OCI-LY1 (cell line): ENCODE results near the gene BTBD7.

Source experiments
- H2AFZ ChIP-seq: fragments of 200-600 bp; sonication (generic), shearing (Covaris generic); 2 replicates; pipeline ENCODE4 v1.6.0; 2014; ENCODE audit warnings: antibody characterized with exemption, mild to moderate bottlenecking, low read length
- H3F3A ChIP-seq: fragments of 200-600 bp; sonication (generic), shearing (Covaris generic); 2 replicates; pipeline ENCODE4 v1.6.0; 2014; ENCODE audit warnings: mild to moderate bottlenecking, antibody characterized with exemption, low read length, moderate library complexity; ENCODE audit not compliant: insufficient read depth
- H3K27ac ChIP-seq: fragments of 200-600 bp; sonication (generic); 2 replicates; pipeline ENCODE4 v1.5.1; 2014; ENCODE audit warnings: low read length, mixed run types, mild to moderate bottlenecking, low read depth; ENCODE audit not compliant: poor library complexity, severe bottlenecking
- H3K27me3 ChIP-seq: fragments of 200-600 bp; sonication (generic); 2 replicates; pipeline ENCODE4 v1.6.0; 2014; ENCODE audit warnings: antibody characterized with exemption, mild to moderate bottlenecking, low read length, moderate library complexity; ENCODE audit not compliant: insufficient read depth
- H3K36me3 ChIP-seq: fragments of 200-600 bp; sonication (generic); 2 replicates; pipeline ENCODE4 v1.6.1; 2014; ENCODE audit warnings: mild to moderate bottlenecking, antibody characterized with exemption, low read length, moderate library complexity, mixed read lengths; ENCODE audit not compliant: insufficient read depth
- H3K4me1 ChIP-seq: fragments of 200-600 bp; sonication (generic); 2 replicates; pipeline ENCODE4 v1.5.1; 2014; ENCODE audit warnings: mild to moderate bottlenecking, low read length, moderate library complexity; ENCODE audit not compliant: insufficient read depth, severe bottlenecking
- H3K4me2 ChIP-seq: fragments of 200-600 bp; sonication (generic), shearing (Covaris generic); 2 replicates; pipeline ENCODE4 v1.6.1; 2014; ENCODE audit warnings: low read length
- H3K4me3 ChIP-seq: fragments of 200-600 bp; sonication (generic); 2 replicates; pipeline ENCODE4 v1.5.1; 2014; ENCODE audit warnings: low read length, low read depth, mild to moderate bottlenecking, mixed read lengths; ENCODE audit not compliant: poor library complexity, severe bottlenecking
- H3K79me2 ChIP-seq: fragments of 200-600 bp; shearing (Covaris generic); 2 replicates; pipeline ENCODE4 v1.6.1; 2016; ENCODE audit warnings: mixed run types, low read length, mixed read lengths; ENCODE audit not compliant: insufficient read depth
- H3K9ac ChIP-seq: fragments of 200-600 bp; sonication (generic), shearing (Covaris generic); 2 replicates; pipeline ENCODE4 v1.6.1; 2014; ENCODE audit warnings: mild to moderate bottlenecking, low read length, mixed read lengths
- H3K9me2 ChIP-seq: fragments of 200-600 bp; sonication (generic), shearing (Covaris generic); 2 replicates; pipeline ENCODE4 v1.6.1; 2014; ENCODE audit warnings: low read depth, mild to moderate bottlenecking, low read length, mixed read lengths
- H3K9me3 ChIP-seq: fragments of 200-600 bp; shearing (Covaris generic); 2 replicates; pipeline ENCODE4 v1.6.1; 2014; ENCODE audit warnings: low read length, mixed read lengths
- H4K20me1 ChIP-seq: fragments of 200-600 bp; sonication (generic), shearing (Covaris generic); 2 replicates; pipeline ENCODE4 v1.6.0; 2016; ENCODE audit warnings: mild to moderate bottlenecking, low read length; ENCODE audit not compliant: insufficient read depth
- CTCF ChIP-seq: fragments of 200-600 bp; sonication (generic), shearing (Covaris generic); IDR thresholded peaks from 2 replicates; pipeline ENCODE4 v1.5.1; 2017; ENCODE audit warnings: mild to moderate bottlenecking, antibody characterized with exemption, low read length, moderate library complexity, mixed read lengths
- EZH2 ChIP-seq: fragments of 200-600 bp; sonication (generic), shearing (Covaris generic); IDR thresholded peaks from 2 replicates; pipeline ENCODE4 v1.8.0; 2017; ENCODE audit warnings: borderline replicate concordance, mixed run types, mild to moderate bottlenecking, antibody characterized with exemption, low read length, moderate library complexity, mixed read lengths

Gene BTBD7

GRCh38 chr14:93214598-93214997, 118.2 kb downstream of the BTBD7 start:
- no peak overlapping the region for H3K9ac ChIP-seq
- no peak overlapping the region for H3K27ac ChIP-seq
- TF ChIP-seq CTCF (no peak), EZH2 (no peak)
- H3K9me2 ChIP-seq: no peaks in the 10 kb centered on the region
- H3K4me3 ChIP-seq: no peak overlapping the region
- no peaks in the 10 kb centered on the region for H3K79me2 ChIP-seq
- H2AFZ ChIP-seq: no peak overlapping the region
- H3K27me3 ChIP-seq: no peaks in the 10 kb centered on the region
- peaks cover 79% of the 10 kb centered on the region for H3K36me3 ChIP-seq
- H4K20me1 ChIP-seq: no peaks in the 10 kb centered on the region
- H3K9me3 ChIP-seq: no peaks in the 10 kb centered on the region
- H3F3A ChIP-seq: no peaks in the 10 kb centered on the region
- H3K4me2 ChIP-seq: no peak overlapping the region
- peaks cover 11% of the 10 kb centered on the region for H3K4me1 ChIP-seq

GRCh38 chr14:93212432-93212831, 120.4 kb downstream of the BTBD7 start:
- H2AFZ ChIP-seq: no peak overlapping the region
- TF ChIP-seq CTCF (no peak), EZH2 (no peak)
- peaks cover 30% of the 10 kb centered on the region for H3K4me1 ChIP-seq
- H3K4me3 ChIP-seq: no peak overlapping the region
- H3K36me3 ChIP-seq: peaks cover 67% of the 10 kb centered on the region
- no peaks in the 10 kb centered on the region for H3F3A ChIP-seq
- no peak overlapping the region for H3K9ac ChIP-seq
- H3K79me2 ChIP-seq: peaks cover 20% of the 10 kb centered on the region
- H3K27me3 ChIP-seq: no peaks in the 10 kb centered on the region
- no peaks in the 10 kb centered on the region for H4K20me1 ChIP-seq
- peak overlapping the region; percentile 7 for H3K27ac ChIP-seq
- no peak overlapping the region for H3K4me2 ChIP-seq
- H3K9me3 ChIP-seq: no peaks in the 10 kb centered on the region
- H3K9me2 ChIP-seq: no peaks in the 10 kb centered on the region

- Histone ChIP-seq H3K9ac (peak overlapping the region; percentile 93), H3F3A (no peaks in the 10 kb centered on the region), H3K27me3 (no peaks in the 10 kb centered on the region), H3K9me2 (no peaks in the 10 kb centered on the region), H3K79me2 (peaks cover 60% of the 10 kb centered on the region), H4K20me1 (no peaks in the 10 kb centered on the region), H3K9me3 (no peaks in the 10 kb centered on the region), H3K36me3 (peaks cover 47% of the 10 kb centered on the region), H3K27ac (peak overlapping the region; percentile 47), H3K4me1 (peaks cover 60% of the 10 kb centered on the region), H2AFZ (no peak overlapping the region), H3K4me2 (peak overlapping the region; percentile 98), H3K4me3 (peak overlapping the region; percentile 95)
- TF ChIP-seq EZH2: no peak
- peak; percentile 39; the same call in 1 of the 2 replicates for TF ChIP-seq CTCF
Observed at GRCh38 chr14:93207468-93208308, 125.1 kb downstream of the BTBD7 start.
